HUES48 (cell line): ENCODE measurements around the gene VPS54.

ENCODE experiments used
- H3K27ac ChIP-seq: one replicate; pipeline ENCODE4 v1.7.0; 2013; ENCODE audit warnings: low read depth, low read length, inconsistent platforms
- H3K27me3 ChIP-seq: 2 replicates; pipeline ENCODE4 v1.6.1; 2013; ENCODE audit warnings: mild to moderate bottlenecking, low read length; ENCODE audit not compliant: control insufficient read depth, insufficient read depth
- H3K36me3 ChIP-seq: 2 replicates; pipeline ENCODE4 v1.6.1; 2013; ENCODE audit warnings: low read length; ENCODE audit not compliant: control insufficient read depth, insufficient read depth
- H3K4me1 ChIP-seq: 2 replicates; pipeline ENCODE4 v1.6.1; 2013; ENCODE audit warnings: mild to moderate bottlenecking, low read length; ENCODE audit not compliant: control insufficient read depth, insufficient read depth
- H3K4me3 ChIP-seq: 2 replicates; pipeline ENCODE4 v1.5.1; 2013; ENCODE audit warnings: mild to moderate bottlenecking, low read depth, low read length
- H3K9ac ChIP-seq: 2 replicates; pipeline ENCODE4 v1.6.1; 2013; ENCODE audit warnings: mild to moderate bottlenecking, low read depth, low read length, moderate library complexity
- H3K9me3 ChIP-seq: 2 replicates; pipeline ENCODE4 v1.6.1; 2013; ENCODE audit warnings: low read length; ENCODE audit not compliant: control insufficient read depth, insufficient read depth

The VPS54 gene, protein sequence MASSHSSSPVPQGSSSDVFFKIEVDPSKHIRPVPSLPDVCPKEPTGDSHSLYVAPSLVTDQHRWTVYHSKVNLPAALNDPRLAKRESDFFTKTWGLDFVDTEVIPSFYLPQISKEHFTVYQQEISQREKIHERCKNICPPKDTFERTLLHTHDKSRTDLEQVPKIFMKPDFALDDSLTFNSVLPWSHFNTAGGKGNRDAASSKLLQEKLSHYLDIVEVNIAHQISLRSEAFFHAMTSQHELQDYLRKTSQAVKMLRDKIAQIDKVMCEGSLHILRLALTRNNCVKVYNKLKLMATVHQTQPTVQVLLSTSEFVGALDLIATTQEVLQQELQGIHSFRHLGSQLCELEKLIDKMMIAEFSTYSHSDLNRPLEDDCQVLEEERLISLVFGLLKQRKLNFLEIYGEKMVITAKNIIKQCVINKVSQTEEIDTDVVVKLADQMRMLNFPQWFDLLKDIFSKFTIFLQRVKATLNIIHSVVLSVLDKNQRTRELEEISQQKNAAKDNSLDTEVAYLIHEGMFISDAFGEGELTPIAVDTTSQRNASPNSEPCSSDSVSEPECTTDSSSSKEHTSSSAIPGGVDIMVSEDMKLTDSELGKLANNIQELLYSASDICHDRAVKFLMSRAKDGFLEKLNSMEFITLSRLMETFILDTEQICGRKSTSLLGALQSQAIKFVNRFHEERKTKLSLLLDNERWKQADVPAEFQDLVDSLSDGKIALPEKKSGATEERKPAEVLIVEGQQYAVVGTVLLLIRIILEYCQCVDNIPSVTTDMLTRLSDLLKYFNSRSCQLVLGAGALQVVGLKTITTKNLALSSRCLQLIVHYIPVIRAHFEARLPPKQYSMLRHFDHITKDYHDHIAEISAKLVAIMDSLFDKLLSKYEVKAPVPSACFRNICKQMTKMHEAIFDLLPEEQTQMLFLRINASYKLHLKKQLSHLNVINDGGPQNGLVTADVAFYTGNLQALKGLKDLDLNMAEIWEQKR

GRCh38 chr2:64019083-64019974 lies at the start of gene VPS54:
TSS of gene VPS54 (minus strand) at chr2:64019428. CDS start at chr2:63983999, 35,429 bp downstream.
- H3K9me3 ChIP-seq = no peaks in the 10 kb centered on the region

DNA sequence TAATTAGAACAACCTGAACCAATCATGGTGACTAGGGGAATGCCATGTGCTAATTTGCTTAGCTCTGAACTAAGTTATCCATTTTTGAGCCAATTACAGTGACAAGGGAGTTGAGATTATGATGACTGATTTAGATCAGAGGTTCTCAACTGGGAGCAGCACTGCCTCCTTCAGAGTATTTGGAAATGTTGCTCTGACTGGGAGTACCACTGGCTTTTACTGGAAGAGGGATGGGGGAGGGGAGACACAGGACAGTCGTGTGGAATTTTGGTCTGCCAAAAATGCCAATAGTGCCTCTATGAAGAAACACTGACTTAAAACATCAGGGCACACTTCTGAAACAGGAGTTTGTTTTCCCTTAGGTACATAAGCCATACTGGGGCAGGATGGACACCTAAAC lies 48.1 kb upstream of the VPS54 start:
- no peak overlapping the region for H3K9ac ChIP-seq
- peaks cover 30% of the 10 kb centered on the region for H3K4me1 ChIP-seq
- no peak overlapping the region for H3K4me3 ChIP-seq
- H3K36me3 ChIP-seq = no peaks in the 10 kb centered on the region
- H3K27me3 ChIP-seq = no peaks in the 10 kb centered on the region
- H3K27ac ChIP-seq = no peak overlapping the region
- no peaks in the 10 kb centered on the region for H3K9me3 ChIP-seq

More at GRCh38 chr2:64019083-64019974, at the start of gene VPS54:
- no peaks in the 10 kb centered on the region for H3K36me3 ChIP-seq
- H3K27me3 ChIP-seq = no peaks in the 10 kb centered on the region
- H3K4me3 ChIP-seq = peak within 1 kb of the TSS; percentile 89
- H3K4me1 ChIP-seq = peaks cover 21% of the 10 kb centered on the region
- peak within 1 kb of the TSS; percentile 74 for H3K9ac ChIP-seq
- peak within 1 kb of the TSS; percentile 81 for H3K27ac ChIP-seq

DNA sequence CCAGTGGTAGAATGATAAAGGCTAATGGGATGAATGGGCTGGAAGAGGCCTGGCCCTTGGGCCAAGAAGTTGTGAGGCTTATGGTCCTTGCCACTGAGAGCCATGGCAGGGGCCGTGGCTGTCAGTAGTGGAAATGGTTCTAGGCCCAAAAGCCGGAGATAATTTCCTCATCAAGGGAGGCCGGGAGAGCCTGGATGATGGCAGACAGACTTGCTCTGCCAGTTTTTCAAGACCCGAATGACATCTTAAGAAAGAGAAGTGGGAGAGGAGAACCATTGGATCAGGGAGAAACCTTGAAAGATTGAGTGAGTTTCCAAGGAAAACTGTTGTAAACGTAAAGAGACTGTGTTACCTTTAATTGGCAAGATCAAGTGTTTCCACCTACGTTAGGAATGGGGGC lies 46.3 kb upstream of the VPS54 start:
- Histone ChIP-seq H3K4me3 (no peak overlapping the region), H3K9me3 (no peaks in the 10 kb centered on the region), H3K27ac (no peak overlapping the region), H3K9ac (no peak overlapping the region), H3K4me1 (peaks cover 26% of the 10 kb centered on the region), H3K27me3 (no peaks in the 10 kb centered on the region), H3K36me3 (no peaks in the 10 kb centered on the region)

- Histone ChIP-seq H3K36me3 (no peaks in the 10 kb centered on the region), H3K9ac (no peak overlapping the region), H3K9me3 (no peaks in the 10 kb centered on the region), H3K27me3 (no peaks in the 10 kb centered on the region), H3K27ac (peak overlapping the region; percentile 63), H3K4me3 (no peak overlapping the region), H3K4me1 (peaks cover 26% of the 10 kb centered on the region)
Observed at GRCh38 chr2:64063924-64064331, 44.7 kb upstream of the VPS54 start.

GRCh38 chr2:64063454-64063853 lies 44.2 kb upstream of the VPS54 start:
- peaks cover 26% of the 10 kb centered on the region for H3K4me1 ChIP-seq
- no peak overlapping the region for H3K9ac ChIP-seq
- no peak overlapping the region for H3K27ac ChIP-seq
- H3K27me3 ChIP-seq = no peaks in the 10 kb centered on the region
- H3K36me3 ChIP-seq = no peaks in the 10 kb centered on the region
- no peaks in the 10 kb centered on the region for H3K9me3 ChIP-seq
- no peak overlapping the region for H3K4me3 ChIP-seq

GRCh38 chr2:64062840-64063239 lies 43.6 kb upstream of the VPS54 start:
- Histone ChIP-seq H3K4me1 (peaks cover 26% of the 10 kb centered on the region), H3K9ac (no peak overlapping the region), H3K4me3 (no peak overlapping the region), H3K36me3 (no peaks in the 10 kb centered on the region), H3K27ac (no peak overlapping the region), H3K9me3 (no peaks in the 10 kb centered on the region), H3K27me3 (no peaks in the 10 kb centered on the region)

- H3K27ac ChIP-seq = no peak overlapping the region
- no peaks in the 10 kb centered on the region for H3K27me3 ChIP-seq
- H3K4me1 ChIP-seq = peaks cover 6% of the 10 kb centered on the region
- H3K9ac ChIP-seq = no peak overlapping the region
- no peaks in the 10 kb centered on the region for H3K9me3 ChIP-seq
- no peak overlapping the region for H3K4me3 ChIP-seq
- no peaks in the 10 kb centered on the region for H3K36me3 ChIP-seq
Observed at GRCh38 chr2:64059270-64059669, 40.0 kb upstream of the VPS54 start.

GRCh38 chr2:64056021-64056420 lies 36.8 kb upstream of the VPS54 start:
- H3K27ac ChIP-seq = no peak overlapping the region
- H3K36me3 ChIP-seq = no peaks in the 10 kb centered on the region
- H3K9ac ChIP-seq = no peak overlapping the region
- peaks cover 16% of the 10 kb centered on the region; the same call in 1 of the 2 replicates for H3K4me1 ChIP-seq
- H3K4me3 ChIP-seq = no peak overlapping the region
- no peaks in the 10 kb centered on the region for H3K27me3 ChIP-seq
- no peaks in the 10 kb centered on the region for H3K9me3 ChIP-seq

DNA sequence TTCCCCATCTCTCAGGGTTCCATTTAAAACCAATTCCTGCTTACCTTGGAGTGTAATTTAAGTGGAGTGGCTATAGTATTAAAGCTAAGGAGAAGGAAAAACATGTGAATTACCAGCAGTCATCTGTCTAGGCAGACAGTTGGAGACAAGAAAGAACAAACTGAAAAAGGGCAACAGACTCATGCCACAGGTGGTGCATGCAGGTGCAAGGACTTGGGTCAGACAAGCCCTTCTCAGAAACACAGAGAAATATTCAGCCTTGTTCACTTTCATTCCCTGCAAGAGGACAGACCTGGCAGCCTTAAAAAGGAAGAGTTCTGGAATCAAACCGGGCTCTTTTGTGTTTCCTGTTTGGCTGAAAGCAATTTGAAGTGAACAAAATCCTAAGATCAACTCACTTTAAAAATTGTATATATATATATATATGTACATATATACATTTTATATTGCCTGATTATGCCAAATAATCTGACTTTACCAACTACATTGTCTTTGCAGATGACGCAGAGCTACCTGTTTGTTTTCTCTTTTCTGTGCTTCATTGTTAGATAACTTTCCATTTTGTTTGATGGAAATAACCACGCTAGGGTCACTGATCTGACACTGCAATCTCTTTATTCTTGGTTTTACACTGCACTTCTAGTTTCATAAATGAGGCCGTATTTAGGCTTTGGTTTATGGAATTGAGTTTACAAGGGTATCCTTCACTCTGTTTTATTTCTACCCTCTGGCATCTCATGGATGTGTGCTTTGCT lies 35.1 kb upstream of the VPS54 start:
- H3K4me1 ChIP-seq = peaks cover 22% of the 10 kb centered on the region

More for the DNA sequence above, 35.1 kb upstream of the VPS54 start:
- H3K4me3 ChIP-seq = no peak overlapping the region
- no peaks in the 10 kb centered on the region for H3K9me3 ChIP-seq
- no peak overlapping the region for H3K27ac ChIP-seq
- no peaks in the 10 kb centered on the region for H3K27me3 ChIP-seq
- no peak overlapping the region for H3K9ac ChIP-seq
- H3K36me3 ChIP-seq = no peaks in the 10 kb centered on the region
